HG02798 (cell line): Measurements from ENCODE around the gene GALNTL6.
"Not testable (repeated sequence)": the region's sequence is repeated elsewhere in the genome, so short reads cannot be mapped to it uniquely, and the experiment has no call there.

ENCODE experiments used
- ATAC-seq: cut with Tn5 transposase; IDR thresholded peaks from one replicate; pipeline ENCODE4 v1.9.1; 2021; ENCODE audit warnings: mild to moderate bottlenecking; ENCODE audit not compliant: unreplicated experiment, poor library complexity

GALNTL6 gene

DNA sequence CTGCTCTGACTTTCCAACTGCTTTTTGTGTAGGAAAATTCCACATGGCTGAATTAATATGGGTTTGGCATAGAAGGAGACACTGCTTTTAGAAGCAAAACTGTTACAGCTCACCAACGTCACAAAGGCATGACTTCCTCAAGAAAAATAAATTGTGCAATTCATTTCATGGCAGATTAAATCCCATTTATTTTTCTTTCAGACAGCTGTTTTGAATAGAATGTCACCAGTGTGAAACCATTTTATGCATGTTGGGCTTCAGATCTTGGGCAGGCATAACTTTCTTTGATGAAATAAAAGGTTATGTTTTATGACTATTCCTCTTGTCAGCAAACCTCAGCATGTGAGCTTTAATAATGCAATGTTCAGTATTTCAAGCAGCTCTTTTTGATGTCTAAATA is 542.8 kb downstream of the GALNTL6 start:
- ATAC-seq, result no peak

DNA sequence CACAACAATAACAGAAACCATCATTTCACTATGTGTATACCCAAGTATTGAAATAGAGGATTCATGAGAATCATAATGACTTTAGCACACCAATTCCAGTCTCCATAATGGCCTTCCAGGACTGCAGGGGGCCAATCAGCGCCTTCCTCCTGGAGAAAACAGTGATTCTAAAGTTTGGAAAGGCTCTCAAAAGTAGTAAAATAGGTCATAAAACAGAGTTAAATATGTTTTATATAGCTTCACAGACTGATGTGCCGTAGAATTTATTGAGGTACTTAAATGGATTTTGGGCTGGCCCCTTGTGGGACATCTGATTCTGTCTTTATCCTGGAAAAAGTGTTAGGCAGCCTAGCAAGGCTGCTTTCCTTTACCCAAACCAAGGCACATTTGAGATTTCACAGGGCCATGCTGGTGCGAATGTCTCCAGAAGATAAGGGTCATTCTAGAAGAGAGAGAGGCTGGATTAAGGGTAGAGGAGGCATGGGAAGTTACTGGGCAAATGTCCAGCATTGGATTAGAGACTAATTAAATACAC is 543.9 kb downstream of the GALNTL6 start:
- ATAC-seq, result no peak

DNA sequence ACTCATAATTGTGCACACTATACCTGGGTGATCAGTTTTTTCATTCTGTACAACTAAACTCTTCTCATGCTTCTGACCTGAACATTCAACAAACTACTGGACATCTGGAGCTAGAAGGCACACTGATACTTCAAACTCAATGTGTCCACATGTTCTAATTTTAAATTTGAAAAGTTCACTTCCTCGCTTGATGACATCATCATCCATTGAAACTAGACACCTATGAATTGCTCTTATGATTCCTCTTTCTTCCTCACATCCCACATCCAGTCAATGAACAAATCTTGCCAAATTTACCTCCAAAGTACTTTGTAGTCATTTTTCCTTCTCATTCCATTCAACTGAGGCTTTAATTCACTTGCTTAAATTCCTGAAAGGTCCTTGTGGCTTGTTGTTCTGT is 549.4 kb downstream of the GALNTL6 start:
- no peak for ATAC-seq

DNA sequence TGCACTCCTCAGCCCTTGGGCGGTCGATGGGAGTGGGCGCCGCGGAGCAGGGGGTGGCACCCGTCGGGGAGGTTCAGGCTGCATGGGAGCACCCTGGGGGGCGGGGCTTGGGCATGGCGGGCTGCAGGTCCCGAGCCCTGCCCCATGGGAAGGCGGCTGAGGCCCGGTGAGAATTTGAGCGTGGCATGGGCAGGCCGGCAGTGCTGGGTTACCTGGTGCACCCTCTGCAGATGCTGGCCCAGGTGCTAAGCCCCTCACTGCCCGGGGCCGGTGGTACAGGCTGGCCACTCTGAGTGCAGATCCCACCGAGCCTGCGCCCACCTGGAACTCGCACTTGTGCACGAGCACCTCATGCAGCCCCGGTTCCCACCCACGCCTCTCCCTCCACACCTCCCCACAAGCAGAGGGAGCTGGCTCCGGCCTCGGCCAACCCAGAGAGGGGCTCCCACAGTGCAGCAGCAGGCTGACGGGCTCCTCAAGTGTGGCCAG is 556.3 kb downstream of the GALNTL6 start:
- ATAC-seq, result no peak

DNA sequence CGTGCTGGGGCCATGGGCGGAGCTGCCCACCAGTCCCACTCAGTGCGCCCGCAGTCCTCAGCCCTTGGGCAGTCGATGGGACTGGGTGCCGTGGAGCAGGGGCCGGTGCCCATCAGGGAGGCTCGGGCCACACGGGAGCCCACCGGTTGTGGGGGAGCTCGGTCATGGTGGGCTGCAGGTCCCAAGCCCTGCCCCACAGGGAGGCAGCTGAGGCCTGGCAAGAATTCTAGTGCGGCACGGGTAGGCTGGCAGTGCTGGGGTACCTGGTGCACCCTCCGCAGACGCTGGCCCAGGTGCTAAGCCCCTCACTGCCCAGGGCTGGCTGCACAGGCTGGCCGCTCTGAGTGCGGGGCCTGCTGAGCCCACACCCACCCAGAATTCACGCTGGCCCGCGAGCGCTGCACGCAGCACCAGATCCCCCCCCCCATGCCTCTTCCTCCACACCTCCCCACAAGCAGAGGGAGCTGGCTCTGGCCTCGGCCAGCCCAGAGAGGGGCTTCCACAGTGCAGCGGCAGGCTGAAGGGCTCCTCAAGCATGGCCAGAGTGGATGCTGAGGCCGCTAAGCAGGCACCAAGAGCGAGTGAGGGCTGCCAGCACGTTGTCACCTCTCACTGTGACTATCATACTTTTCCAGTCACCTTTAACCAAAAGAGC is 564.4 kb downstream of the GALNTL6 start:
- no peak for ATAC-seq

DNA sequence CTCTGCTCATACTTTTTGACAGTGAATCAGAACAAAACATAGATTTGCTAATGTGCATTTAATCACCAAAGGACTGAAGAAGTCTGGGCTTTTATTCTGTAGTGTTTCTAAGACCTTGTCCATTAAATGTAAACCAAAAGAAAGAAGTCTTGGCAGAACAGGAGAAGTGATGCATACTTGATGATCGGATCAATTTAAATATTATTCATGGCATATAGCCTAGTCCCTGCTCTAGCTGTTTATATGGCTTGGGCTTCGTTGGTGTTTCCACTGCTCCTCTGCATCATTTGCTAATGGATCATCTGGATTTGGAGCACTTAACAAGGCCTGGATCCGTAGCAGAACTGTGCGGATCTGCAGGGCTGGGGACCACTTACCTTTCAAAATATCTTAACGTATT is 566.6 kb downstream of the GALNTL6 start:
- ATAC-seq, result no peak

DNA sequence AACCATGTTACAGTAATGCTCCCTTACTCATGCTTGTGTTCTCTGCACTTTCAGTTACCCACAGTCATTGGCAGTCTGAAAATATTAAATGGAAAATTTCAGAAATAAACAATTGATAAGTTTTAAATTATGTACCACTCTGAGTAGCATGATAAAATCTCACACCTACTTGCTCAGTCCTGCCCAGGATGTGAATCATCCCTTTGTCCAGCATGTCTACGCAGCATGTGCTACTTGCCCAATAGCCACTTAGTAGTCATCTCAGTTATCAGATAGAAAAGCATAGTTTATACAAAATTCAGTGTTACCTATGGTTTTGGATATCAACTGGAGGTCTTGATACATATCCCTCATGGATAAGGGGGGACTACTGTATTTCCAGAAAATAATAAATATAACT is 577.1 kb downstream of the GALNTL6 start:
- no peak for ATAC-seq

DNA sequence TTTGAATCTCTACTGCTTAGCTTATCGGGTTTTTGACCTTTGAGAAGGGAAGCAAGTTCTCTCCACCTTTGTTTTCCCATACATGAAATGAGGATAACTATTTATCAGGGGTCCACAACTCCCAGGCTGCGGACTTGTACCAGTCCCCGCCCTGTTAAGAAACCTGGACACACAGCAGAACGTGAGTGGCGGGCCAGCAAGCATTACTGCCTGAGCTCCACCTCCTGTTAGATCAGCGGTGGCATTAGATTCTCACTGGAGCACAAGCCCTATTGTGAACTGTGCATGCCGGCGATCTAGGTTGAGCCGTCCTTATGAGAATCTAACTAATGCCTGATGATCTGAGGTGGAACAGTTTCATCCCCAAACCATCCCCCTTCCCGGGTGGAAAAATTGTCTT is 579.5 kb downstream of the GALNTL6 start:
- ATAC-seq, result no peak

DNA sequence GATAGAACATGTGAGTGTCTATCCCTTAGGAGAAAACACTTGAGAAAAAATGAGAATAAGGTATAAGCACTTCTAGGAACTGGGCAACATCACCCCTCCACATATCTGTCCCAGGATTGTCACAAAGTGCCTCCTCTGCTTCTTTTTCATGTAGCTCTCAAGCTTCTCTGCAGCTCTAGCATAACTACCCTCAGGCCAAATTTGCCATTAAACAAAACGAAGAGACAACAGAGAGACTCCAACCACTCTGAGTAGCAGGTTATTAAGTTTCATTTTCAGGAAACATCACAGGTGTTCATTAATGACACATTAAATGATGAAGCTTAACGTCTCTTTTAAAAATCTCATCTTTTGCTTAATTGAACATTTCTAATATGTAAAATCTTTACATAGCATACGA is 580.0 kb downstream of the GALNTL6 start:
- no peak for ATAC-seq

DNA sequence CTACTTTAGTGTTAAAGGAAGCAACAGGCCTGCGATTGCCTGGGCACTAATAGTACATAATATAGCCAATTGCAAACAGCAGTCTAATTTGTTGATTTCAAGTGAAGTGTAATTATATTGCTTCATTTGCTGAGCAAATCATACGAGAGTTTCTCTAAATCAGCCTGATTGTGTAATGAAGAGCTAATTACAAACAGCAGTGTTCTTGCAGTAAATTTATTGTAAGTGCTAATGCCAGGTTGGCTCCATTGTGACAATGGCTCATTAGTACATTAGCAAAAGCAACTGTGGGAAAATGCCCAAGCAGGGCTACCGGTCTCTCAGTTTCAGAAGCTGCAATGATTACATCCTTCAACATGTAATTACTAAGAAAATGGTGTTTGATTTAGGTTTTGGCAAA is 591.5 kb downstream of the GALNTL6 start:
- ATAC-seq, result no peak

DNA sequence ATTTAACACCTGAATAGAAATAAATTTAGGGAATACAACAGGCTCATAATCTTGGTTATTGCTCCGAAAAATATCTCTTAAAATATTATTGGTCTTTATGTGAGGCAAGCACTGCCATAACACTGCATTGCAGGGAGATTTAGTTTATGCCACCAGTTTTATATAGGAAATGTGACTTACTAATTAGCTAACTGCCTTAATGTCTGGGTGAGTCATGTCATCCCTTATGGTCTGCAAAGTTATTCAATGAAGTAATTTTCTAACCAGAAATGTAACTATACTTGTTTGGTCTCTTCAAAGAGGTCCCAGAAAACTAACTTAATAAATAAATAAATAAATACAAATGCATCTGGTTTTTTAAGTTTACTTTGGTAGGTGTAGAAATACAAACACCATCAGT is 597.2 kb downstream of the GALNTL6 start:
- ATAC-seq, result no peak

DNA sequence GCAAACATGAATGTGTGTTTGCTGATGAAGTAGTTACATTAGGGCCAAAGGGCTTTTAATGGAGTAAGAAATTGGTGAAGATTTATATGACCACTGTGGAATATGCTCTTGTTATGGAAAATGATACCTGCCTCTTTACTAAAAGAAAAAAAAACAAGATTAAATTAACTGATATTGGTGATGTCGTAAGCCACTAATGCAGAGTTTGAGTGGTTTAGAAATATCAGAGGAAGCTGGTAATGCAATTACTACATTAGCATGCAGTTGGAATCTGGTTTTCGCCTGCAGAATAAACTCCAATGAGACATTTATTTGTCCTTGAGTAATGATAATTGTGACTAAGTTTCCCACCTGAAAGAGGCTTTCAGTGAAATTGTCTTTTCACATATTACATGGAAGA is 597.9 kb downstream of the GALNTL6 start:
- no peak for ATAC-seq

DNA sequence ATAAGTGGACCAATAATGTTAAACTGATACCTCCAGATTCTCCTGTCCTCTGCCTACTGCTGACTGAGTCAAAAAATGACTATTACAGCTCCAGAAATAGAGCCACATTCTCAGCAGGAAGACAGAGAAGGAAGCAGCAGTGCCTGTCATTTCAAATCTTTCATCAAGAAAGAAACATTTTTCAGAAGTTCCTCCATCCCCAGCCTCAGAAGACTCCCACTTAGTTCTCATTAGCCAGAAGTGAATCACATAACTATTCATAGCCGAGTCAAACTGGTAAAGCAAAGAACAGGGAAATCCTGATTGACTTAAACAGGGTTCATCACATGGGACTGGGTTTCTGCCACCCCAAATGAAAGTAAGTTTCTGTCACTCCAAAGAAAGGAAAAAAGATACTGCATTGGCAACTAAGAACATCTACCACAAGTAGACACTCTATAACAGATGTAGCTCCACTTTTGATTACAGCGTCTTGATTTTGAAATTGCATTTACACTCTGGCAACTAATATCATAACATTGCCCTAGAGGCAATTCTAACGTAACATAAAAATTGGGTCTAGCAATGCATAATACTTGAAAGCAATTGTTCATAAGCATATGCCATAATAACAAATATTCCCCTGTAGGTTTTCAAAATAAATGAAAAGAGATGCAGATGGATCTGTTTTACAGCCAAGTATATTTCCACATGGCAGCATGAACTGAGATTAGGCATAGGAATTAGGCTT is 599.8 kb downstream of the GALNTL6 start:
- no peak for ATAC-seq

DNA sequence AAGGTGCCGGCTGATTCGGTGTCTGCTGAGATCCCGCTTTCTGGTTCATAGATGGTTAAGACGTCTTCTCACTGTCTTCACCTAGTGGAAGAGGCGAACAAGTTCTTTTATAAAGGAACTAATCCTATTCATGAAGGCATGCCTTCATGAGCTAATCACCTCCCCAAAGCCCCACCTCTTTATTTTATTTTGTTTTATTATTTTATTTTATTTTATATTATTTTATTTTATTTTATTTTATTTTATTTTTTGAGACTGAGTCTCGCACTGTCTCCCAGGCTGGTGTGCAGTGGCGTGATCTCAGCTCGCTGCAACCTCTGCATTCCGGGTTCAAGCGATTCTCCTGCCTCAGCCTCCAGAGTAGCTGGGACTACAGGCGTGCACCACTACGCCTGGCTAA is 615.8 kb downstream of the GALNTL6 start:
- ATAC-seq, result not testable (repeated sequence)

DNA sequence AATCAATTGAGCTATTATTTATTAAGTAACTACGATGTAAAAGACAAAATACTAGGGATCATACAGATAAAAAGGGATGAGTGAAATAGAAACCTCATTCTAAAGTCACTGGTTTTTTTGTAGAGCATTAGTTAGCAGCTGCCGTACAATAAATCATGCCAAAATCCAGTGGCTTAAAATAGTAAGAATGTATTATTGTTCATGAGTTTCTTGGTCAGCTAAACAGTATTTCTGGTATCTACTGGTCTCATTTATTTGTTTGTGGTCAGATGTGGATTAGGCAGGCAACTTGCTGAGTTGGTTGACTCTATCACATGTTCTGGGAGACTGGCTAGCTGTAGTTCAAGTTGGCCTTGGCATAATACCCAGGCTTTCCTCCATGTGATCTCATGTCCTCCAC is 667.3 kb downstream of the GALNTL6 start:
- no peak for ATAC-seq

DNA sequence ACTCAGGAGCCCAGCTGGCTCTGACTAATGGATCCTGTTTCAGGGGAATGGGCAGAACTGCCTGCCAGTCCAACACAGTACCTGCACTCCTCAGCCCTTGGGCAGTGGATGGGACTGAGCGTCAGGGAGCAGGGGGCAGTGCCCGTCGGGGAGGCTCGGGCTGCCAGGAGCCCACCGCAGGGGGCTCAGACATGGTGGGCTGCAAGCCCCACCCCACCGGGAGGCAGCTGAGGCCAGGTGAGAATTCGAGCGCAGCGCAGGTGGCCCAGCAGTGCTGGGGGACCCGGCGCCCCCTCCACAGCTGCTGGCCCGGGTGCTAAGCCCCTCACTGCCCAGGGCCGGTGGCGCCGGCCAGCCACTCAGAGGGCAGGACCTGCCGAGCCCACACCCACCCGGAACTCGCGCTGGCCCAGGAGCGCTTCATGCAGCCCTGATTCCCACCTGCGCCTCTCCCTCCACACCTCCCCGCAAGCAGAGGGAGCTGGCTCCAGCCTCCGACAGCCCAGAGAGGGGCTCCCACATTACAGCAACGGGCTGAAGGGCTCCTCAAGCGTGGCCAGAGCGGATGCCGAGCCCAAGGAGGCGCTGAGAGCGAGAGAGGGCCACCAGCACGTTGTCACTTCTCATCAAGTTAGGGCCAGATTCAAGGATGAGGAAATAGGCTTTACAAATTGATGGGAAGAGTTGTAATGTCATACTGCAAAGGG is 668.8 kb downstream of the GALNTL6 start:
- ATAC-seq, result no peak

DNA sequence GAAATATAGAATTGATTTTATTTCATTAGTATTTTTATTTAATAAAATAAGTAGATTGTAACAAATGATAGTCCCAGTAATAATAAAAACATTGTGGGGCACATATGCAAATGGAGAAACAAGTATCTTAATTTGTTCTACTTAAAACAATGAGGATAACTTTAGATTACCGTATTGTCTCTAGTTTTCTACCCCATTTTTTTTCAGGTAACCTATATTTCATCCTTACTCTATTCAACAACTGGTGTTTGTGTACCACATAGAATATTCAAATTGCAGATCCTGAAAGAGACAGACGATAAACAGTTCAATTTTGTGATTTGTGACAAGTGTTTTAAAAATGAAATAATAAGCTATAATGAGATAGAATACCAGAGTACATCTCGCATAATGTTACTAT is 671.8 kb downstream of the GALNTL6 start:
- ATAC-seq, result no peak

DNA sequence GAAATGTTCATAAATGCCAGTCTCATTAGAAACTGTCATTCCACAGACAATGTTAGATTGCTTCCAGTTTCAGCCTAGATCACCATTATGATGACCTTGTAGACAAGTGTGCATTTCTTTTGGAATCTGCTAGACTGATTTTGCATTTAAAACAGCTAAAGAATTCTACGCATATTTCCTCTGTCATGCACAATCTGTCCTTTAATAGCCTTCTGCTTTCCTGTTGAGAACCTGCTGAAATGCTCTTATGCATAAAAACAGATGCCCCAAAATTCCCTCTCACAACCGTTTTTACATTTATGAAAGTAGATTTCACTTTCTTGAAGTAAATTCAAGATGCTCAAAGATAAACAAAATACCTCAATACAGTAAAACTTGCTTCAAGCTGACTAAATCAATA is 673.3 kb downstream of the GALNTL6 start:
- no peak for ATAC-seq

DNA sequence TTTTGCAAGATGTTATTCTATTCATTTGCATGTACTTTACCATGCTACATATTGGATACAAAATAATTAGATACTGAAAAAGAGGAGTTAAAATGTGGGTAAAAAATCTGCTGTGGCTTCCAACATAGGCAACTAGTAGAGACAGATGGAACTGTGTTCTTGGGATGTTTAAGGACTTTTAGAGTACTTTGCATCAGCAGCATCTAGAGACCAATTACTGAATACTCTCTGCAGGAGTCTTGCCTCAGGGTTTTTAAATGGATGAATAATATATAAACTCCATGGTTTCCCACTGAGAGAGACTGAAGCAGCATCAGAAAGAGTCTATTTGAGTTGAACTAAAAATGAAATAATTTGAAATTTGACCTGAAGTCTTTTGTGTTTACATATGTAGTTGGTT is 676.7 kb downstream of the GALNTL6 start:
- ATAC-seq, result no peak

DNA sequence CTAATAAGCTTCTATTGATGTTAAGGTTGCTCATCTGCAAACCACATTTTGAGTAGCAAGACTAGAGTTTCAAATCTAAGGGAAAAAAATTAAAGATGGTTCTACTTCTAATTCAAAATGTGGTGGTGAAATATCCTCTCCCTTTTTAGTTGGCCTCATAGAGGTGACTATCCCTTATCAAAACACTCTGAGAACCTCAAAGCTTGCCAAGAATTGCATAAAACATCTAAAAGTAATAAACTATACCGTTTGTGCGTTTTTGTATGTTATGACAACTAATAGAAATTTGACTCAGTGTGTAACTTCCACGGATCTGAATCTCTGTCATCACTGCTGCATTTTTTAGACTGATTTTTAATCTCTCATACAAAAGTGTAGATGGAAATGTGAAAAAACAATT is 682.6 kb downstream of the GALNTL6 start:
- no peak for ATAC-seq

DNA sequence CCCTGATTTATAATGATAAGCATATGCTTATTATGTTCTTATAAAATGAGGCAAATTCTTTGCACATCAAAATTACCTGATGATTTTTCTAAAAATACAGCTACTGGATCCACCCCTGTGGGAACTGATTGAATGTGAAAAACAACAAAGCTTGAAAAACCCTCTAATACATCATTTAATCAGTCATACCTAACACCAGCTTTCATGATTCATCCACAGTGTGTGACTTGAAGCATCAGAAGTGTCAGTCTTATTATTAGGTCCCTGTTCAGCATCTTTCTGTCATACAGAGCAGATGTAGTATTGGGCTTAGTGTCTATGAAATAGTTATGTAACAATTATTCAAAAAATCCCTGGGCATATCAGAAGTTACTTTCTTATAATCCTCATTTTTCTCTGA is 684.1 kb downstream of the GALNTL6 start:
- no peak for ATAC-seq
